ENCODE data around the gene SLC24A3. TPM values are rescaled to one million over a fixed set of nuclear protein-coding genes. Genes with fewer than 3 reads are reported as not detected.

Gene SLC24A3
- 0.44 and 0.86 TPM in 2 replicates for total RNA-seq

DNA sequence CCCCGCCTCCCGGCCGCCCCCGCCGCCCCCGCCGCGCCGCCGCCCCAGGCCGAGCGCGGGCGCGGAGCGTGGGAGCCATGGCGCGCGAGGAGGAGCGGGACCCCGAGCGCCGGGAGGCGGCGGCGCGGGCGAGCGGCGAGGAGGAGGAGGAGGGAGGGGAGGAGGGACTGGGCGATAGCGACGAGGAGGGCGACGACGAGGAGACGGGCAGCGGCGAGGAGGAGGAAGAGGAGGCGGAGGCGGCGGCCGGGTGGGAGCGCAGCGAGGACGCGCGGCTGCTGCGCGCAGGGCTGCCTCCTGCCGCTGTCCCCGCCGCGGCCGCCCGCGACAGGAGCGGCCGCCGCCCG is at the start of gene SLC24A3:
SLC24A3 (plus strand) TSS at position 174 of the 347 bp plus-strand sequence.

DNA sequence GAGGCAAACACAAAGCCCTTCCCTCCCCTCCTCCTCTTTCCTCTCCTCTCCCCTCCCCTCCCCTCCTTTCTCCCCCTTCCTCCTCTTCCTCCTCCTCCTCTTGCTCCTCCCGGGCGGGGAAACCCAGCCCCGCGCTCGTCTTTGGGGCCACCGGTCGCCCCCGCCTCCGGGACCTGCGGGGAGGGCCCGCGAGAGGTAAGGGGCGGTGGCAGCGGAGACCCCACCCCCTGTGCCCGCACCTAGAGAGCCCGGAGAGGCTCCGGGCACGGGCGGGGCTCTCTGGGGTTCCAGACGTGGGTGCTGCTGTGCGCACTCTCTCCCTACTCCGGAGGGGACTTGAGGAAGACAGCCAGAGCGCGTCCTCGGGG is 545.7 kb downstream of the SLC24A3 start, which contains the start of gene RIN2:
RIN2 (plus strand) TSS at position 126 of the 368 bp plus-strand sequence. CDS start 131,344 bp downstream, outside the sequence.

Measured in placental pericyte (primary cell).